Activated CD4-positive, alpha-beta memory T cell treated with anti-CD3 and anti-CD28 coated beads for 36 hours (primary cell): ENCODE results near the gene CIPC. TPM values are rescaled to one million over a fixed set of nuclear protein-coding genes. Genes with fewer than 3 reads are reported as not detected.

ENCODE experiments used
- CTCF ChIA-PET: fragments of 350-600 bp; sonication (Branson Sonifier 250); formaldehyde crosslinking; loops from one replicate; lab custom pipeline; 2021; ENCODE audit warnings: antibody characterized with exemption, inconsistent platforms; lab: Charles Lee
- POLR2A ChIA-PET: fragments of 350-600 bp; sonication (Branson Sonifier 250); formaldehyde crosslinking; loops from one replicate; lab custom pipeline; 2021; ENCODE audit warnings: antibody characterized with exemption; lab: Charles Lee
- DNase-seq: peaks from one replicate; pipeline ENCODE4 v3.0.0-alpha.2; 2020
- H3K27ac Mint-ChIP-seq: one replicate; pipeline ENCODE4 v1.8.0; 2021; ENCODE audit warnings: mixed read lengths
- H3K27me3 Mint-ChIP-seq: one replicate; pipeline ENCODE4 v1.8.0; 2021; ENCODE audit warnings: mixed read lengths
- H3K36me3 Mint-ChIP-seq: one replicate; pipeline ENCODE4 v1.8.0; 2021; ENCODE audit warnings: mixed read lengths
- H3K4me1 Mint-ChIP-seq: one replicate; pipeline ENCODE4 v1.8.0; 2021; ENCODE audit warnings: low read depth, mixed read lengths
- H3K4me3 Mint-ChIP-seq: one replicate; pipeline ENCODE4 v1.8.0; 2021; ENCODE audit warnings: mild to moderate bottlenecking, mixed read lengths
- H3K9me3 Mint-ChIP-seq: one replicate; pipeline ENCODE4 v1.8.0; 2021; ENCODE audit warnings: mixed read lengths
- intact Hi-C: fragments of 100-400 bp; cut with micrococcal nuclease; formaldehyde crosslinking; loops from one replicate; pipeline ENCODE4 v1.15.1; 2023
- total RNA-seq, 2 experiments: library from RNA; stranded (reverse); gene quantifications; one replicate each; pipeline ENCODE4 v1.2.3, GENCODE V29; 2021

CIPC gene
- total RNA-seq, 2 experiments from 2014 or later, result 7.3 to 7.5 TPM

GRCh38 chr14:77104393-77104792, 6.3 kb downstream of the CIPC start:
- intact Hi-C loops, result no loop called here
- ChIA-PET CTCF (interaction anchor here (1.0 to 2.3 kb wide), 4 partner anchors 9 to 22 kb away, joined by 3 to 8 read pairs (median 4); no protein-coding TSS in a partner anchor), POLR2A (no interaction called here)
- Mint-ChIP-seq H3K4me3 (no peak overlapping the region), H3K36me3 (peaks cover 8% of the 10 kb centered on the region), H3K4me1 (peaks cover 12% of the 10 kb centered on the region), H3K27ac (no peak overlapping the region), H3K27me3 (no peaks in the 10 kb centered on the region), H3K9me3 (no peaks in the 10 kb centered on the region)
- DNase-seq, result no peak

- CTCF ChIA-PET, result interaction anchor here (0.6 to 1.6 kb wide), 5 partner anchors 8 to 141 kb away, joined by 3 to 5 read pairs (median 3); no protein-coding TSS in a partner anchor
- Mint-ChIP-seq H3K36me3 (peaks cover 8% of the 10 kb centered on the region), H3K27me3 (no peaks in the 10 kb centered on the region), H3K9me3 (no peaks in the 10 kb centered on the region), H3K4me1 (peaks cover 7% of the 10 kb centered on the region), H3K4me3 (no peak overlapping the region), H3K27ac (no peak overlapping the region)
- DNase-seq, result no peak
- intact Hi-C loops, result no loop called here
- POLR2A ChIA-PET, result no interaction called here
Measured at GRCh38 chr14:77105145-77105939, 7.3 kb downstream of the CIPC start.

GRCh38 chr14:77106666-77107065, 8.6 kb downstream of the CIPC start:
- no peaks in the 10 kb centered on the region for H3K9me3 Mint-ChIP-seq
- no peaks in the 10 kb centered on the region for H3K4me1 Mint-ChIP-seq
- H3K27ac Mint-ChIP-seq, result no peak overlapping the region
- intact Hi-C loops, result no loop called here
- POLR2A ChIA-PET, result interaction anchor here (1.3 kb wide), 1 partner anchor 8 kb away, joined by 4 read pairs; no protein-coding TSS in a partner anchor
- H3K36me3 Mint-ChIP-seq, result peaks cover 11% of the 10 kb centered on the region
- no peaks in the 10 kb centered on the region for H3K27me3 Mint-ChIP-seq
- H3K4me3 Mint-ChIP-seq, result no peak overlapping the region
- DNase-seq, result no peak
- CTCF ChIA-PET, result no interaction called here

GRCh38 chr14:77107228-77107627, 9.2 kb downstream of the CIPC start:
- no peak for DNase-seq
- no peaks in the 10 kb centered on the region for H3K27me3 Mint-ChIP-seq
- CTCF ChIA-PET, result no interaction called here
- no peak overlapping the region for H3K4me3 Mint-ChIP-seq
- no peaks in the 10 kb centered on the region for H3K4me1 Mint-ChIP-seq
- peaks cover 14% of the 10 kb centered on the region for H3K36me3 Mint-ChIP-seq
- POLR2A ChIA-PET, result interaction anchor here (1.3 kb wide), 1 partner anchor 8 kb away, joined by 4 read pairs; no protein-coding TSS in a partner anchor
- no peaks in the 10 kb centered on the region for H3K9me3 Mint-ChIP-seq
- intact Hi-C loops, result no loop called here
- no peak overlapping the region for H3K27ac Mint-ChIP-seq

GRCh38 chr14:77108753-77109152, 10.7 kb downstream of the CIPC start:
- intact Hi-C loops, result no loop called here
- POLR2A ChIA-PET, result no interaction called here
- H3K9me3 Mint-ChIP-seq, result no peaks in the 10 kb centered on the region

GRCh38 chr14:77109656-77110055, 11.6 kb downstream of the CIPC start:
- Mint-ChIP-seq H3K4me1 (no peaks in the 10 kb centered on the region), H3K4me3 (no peak overlapping the region), H3K9me3 (no peaks in the 10 kb centered on the region), H3K27me3 (no peaks in the 10 kb centered on the region), H3K36me3 (peaks cover 27% of the 10 kb centered on the region), H3K27ac (no peak overlapping the region)
- ChIA-PET CTCF (interaction anchor here (0.6 to 2.6 kb wide), 5 partner anchors 13 to 206 kb away, joined by 3 to 13 read pairs (median 4); no protein-coding TSS in a partner anchor), POLR2A (no interaction called here)
- intact Hi-C loops, result no loop called here
- DNase-seq, result no peak

More at GRCh38 chr14:77108753-77109152, 10.7 kb downstream of the CIPC start:
- CTCF ChIA-PET, result interaction anchor here (1.3 kb wide), 1 partner anchor 15 kb away, joined by 4 read pairs; no protein-coding TSS in a partner anchor
- no peak overlapping the region for H3K27ac Mint-ChIP-seq
- H3K36me3 Mint-ChIP-seq, result peaks cover 21% of the 10 kb centered on the region
- no peak for DNase-seq
- no peaks in the 10 kb centered on the region for H3K4me1 Mint-ChIP-seq
- no peaks in the 10 kb centered on the region for H3K27me3 Mint-ChIP-seq
- no peak overlapping the region for H3K4me3 Mint-ChIP-seq

- Mint-ChIP-seq H3K27me3 (no peaks in the 10 kb centered on the region), H3K27ac (no peak overlapping the region), H3K4me1 (no peaks in the 10 kb centered on the region), H3K4me3 (no peak overlapping the region), H3K36me3 (peaks cover 32% of the 10 kb centered on the region), H3K9me3 (no peaks in the 10 kb centered on the region)
- ChIA-PET CTCF (interaction anchor here (1.1 to 2.6 kb wide), 3 partner anchors 13 to 206 kb away, joined by 4 to 13 read pairs (median 4); no protein-coding TSS in a partner anchor), POLR2A (interaction anchor here (1.7 kb wide), 1 partner anchor 11 kb away, joined by 4 read pairs; no protein-coding TSS in a partner anchor)
- DNase-seq, result no peak
- intact Hi-C loops, result no loop called here
Measured at GRCh38 chr14:77110286-77110685, 12.2 kb downstream of the CIPC start.

GRCh38 chr14:77111021-77111420, 13.0 kb downstream of the CIPC start:
- CTCF ChIA-PET, result interaction anchor here (0.7 to 2.6 kb wide), 4 partner anchors 13 to 238 kb away, joined by 3 to 13 read pairs (median 5); no protein-coding TSS in a partner anchor
- Mint-ChIP-seq H3K9me3 (no peaks in the 10 kb centered on the region), H3K27me3 (no peaks in the 10 kb centered on the region), H3K27ac (no peak overlapping the region), H3K4me3 (no peak overlapping the region), H3K36me3 (peaks cover 32% of the 10 kb centered on the region), H3K4me1 (no peaks in the 10 kb centered on the region)
- intact Hi-C loops, result no loop called here
- POLR2A ChIA-PET, result interaction anchor here (1.7 kb wide), 1 partner anchor 10 kb away, joined by 4 read pairs; no protein-coding TSS in a partner anchor
- DNase-seq, result no peak

- DNase-seq, result no peak
- ChIA-PET POLR2A (interaction anchor here (1.3 to 1.4 kb wide), 2 partner anchors 11 to 15 kb away, joined by 4 to 5 read pairs; no protein-coding TSS in a partner anchor), CTCF (interaction anchor here (3.4 kb wide), 1 partner anchor 11 kb away, joined by 23 read pairs; no protein-coding TSS in a partner anchor)
- intact Hi-C loops, result no loop called here
- no peaks in the 10 kb centered on the region for H3K27me3 Mint-ChIP-seq
- H3K9me3 Mint-ChIP-seq, result no peaks in the 10 kb centered on the region
- no peak overlapping the region for H3K4me3 Mint-ChIP-seq
- H3K27ac Mint-ChIP-seq, result no peak overlapping the region
- H3K36me3 Mint-ChIP-seq, result peaks cover 26% of the 10 kb centered on the region
- H3K4me1 Mint-ChIP-seq, result no peaks in the 10 kb centered on the region
Measured at GRCh38 chr14:77113644-77114043, 15.6 kb downstream of the CIPC start.

GRCh38 chr14:77114609-77115008, 16.6 kb downstream of the CIPC start:
- intact Hi-C loops, result no loop called here
- Mint-ChIP-seq H3K27me3 (no peaks in the 10 kb centered on the region), H3K36me3 (peaks cover 23% of the 10 kb centered on the region), H3K9me3 (no peaks in the 10 kb centered on the region), H3K4me3 (no peak overlapping the region), H3K27ac (no peak overlapping the region), H3K4me1 (peaks cover 2% of the 10 kb centered on the region)
- POLR2A ChIA-PET, result interaction anchor here (1.4 kb wide), 1 partner anchor 10 kb away, joined by 5 read pairs; no protein-coding TSS in a partner anchor
- CTCF ChIA-PET, result interaction anchor here (0.7 to 3.4 kb wide), 3 partner anchors 10 to 20 kb away, joined by 3 to 23 read pairs (median 3); no protein-coding TSS in a partner anchor
- DNase-seq, result no peak

GRCh38 chr14:77116172-77116817, 18.2 kb downstream of the CIPC start:
- H3K27ac Mint-ChIP-seq, result no peak overlapping the region
- POLR2A ChIA-PET, result no interaction called here
- intact Hi-C loops, result no loop called here

More at GRCh38 chr14:77116172-77116817, 18.2 kb downstream of the CIPC start:
- Mint-ChIP-seq H3K4me1 (peaks cover 17% of the 10 kb centered on the region), H3K9me3 (no peaks in the 10 kb centered on the region), H3K4me3 (no peak overlapping the region), H3K36me3 (peaks cover 21% of the 10 kb centered on the region), H3K27me3 (no peaks in the 10 kb centered on the region)
- DNase-seq, result no peak
- CTCF ChIA-PET, result interaction anchor here (0.7 to 1.3 kb wide), 2 partner anchors 9 to 46 kb away, joined by 3 to 5 read pairs; no protein-coding TSS in a partner anchor
